Pancreas (tissue), 10 donors: ENCODE results near the gene LMNA. TPM values are rescaled to one million over a fixed set of nuclear protein-coding genes. Genes with fewer than 3 reads are reported as not detected.
A peak's percentile ranks its signal among the peaks of the same experiment; 100 is the strongest.
"Not testable (repeated sequence)": the region's sequence is repeated elsewhere in the genome, so short reads cannot be mapped to it uniquely, and the experiment has no call there.

Source experiments
- ATAC-seq, 4 donors: fragments of 200-7000 bp; cut with Tn5 transposase; one replicate each; pipeline versions ENCODE4 v1.8.0 to v1.9.1; 2020; ENCODE audit warnings: mild to moderate bottlenecking in 4 of 4, moderate library complexity in 4 of 4
- DNase-seq, 6 donors: peaks; one replicate each; pipeline ENCODE4 v3.0.0-alpha.2; 2020
- FAIRE-seq: peaks from 2 replicates; lab custom pipeline; 2012; peaks lifted over from hg19 to GRCh38; lab: Jason Lieb, UNC
- H3K27ac ChIP-seq, 4 donors: fragments of 200-600 bp; sonication (generic); 1 replicate in 3 of 4; 2 replicates in 1 of 4; pipeline versions ENCODE4 v1.5.0 to v1.8.0; 2020
- H3K27me3 ChIP-seq, 4 donors: fragments of 200-600 bp; one replicate each; pipeline ENCODE4 v1.8.0; 2021
- H3K36me3 ChIP-seq, 3 donors: fragments of 200-600 bp; sonication (generic) in 1 of 3; one replicate each; pipeline versions ENCODE4 v1.5.0 to v1.8.0; 2020 to 2021
- H3K4me1 ChIP-seq, 3 donors: fragments of 200-600 bp; one replicate each; pipeline ENCODE4 v1.8.0; 2021
- H3K4me3 ChIP-seq, 4 donors: fragments of 200-600 bp; sonication (generic) in 2 of 4; one replicate each; pipeline versions ENCODE4 v1.5.0 to v1.8.0; 2020 to 2021
- H3K9me3 ChIP-seq, 4 donors: fragments of 200-600 bp; one replicate each; pipeline ENCODE4 v1.8.0; 2021
- CTCF ChIP-seq, 4 donors: fragments of 200-600 bp; sonication (generic) in 3 of 4; IDR thresholded peaks; one replicate each; pipeline versions ENCODE4 v1.5.0 to v1.8.0; 2021; ENCODE audit warnings: antibody characterized with exemption in 4 of 4
- WGBS, 2 donors: extraction: QIAGEN DNeasy Blood & Tissue Kit; methylation state at CpG; one replicate each; pipeline ENCODE4 v1.1.7; 2013; 5-methylcytosine and 5-hydroxymethylcytosine counted together
- intact Hi-C, 3 donors: fragments of 100-400 bp; cut with DNase I; formaldehyde crosslinking; loops; one replicate each; pipeline versions ENCODE4 v1.11.1 to v1.14.2; 2022
- polyA plus RNA-seq, 2 donors: library from polyadenylated mRNA; stranded (reverse); fragments of 200-250 nt; gene quantifications; one replicate each; pipeline ENCODE4 v1.2.3, GENCODE V29; 2013
- total RNA-seq, 6 donors: library from RNA; stranded (reverse); fragmentation: NEBNext Ultra II Directional in 4 of 6; extraction: Animal tissue kit (Norgen Biotek cat#: 25700) in 4 of 6; gene quantifications; one replicate each; pipeline versions ENCODE4 v1.2.1 to v1.2.4, GENCODE V29; 2021 to 2023
- donor health status: healthy with polysubstance abuse.
- donor health status: DM: no; HTN: no; CAD: no; lungs with moderate emphysema.
- donor health status: DM: no; HTN: no; CAD: no.
- donor health status: control.
- donor health status: control.
- donor health status: Bipolar disorder and iron deficiency.
- donor health status: DM: yes; HTN: yes; CAD: no.
- donor health status: DM: no; HTN: no; CAD: no.
- donor health status: DM: no; HTN: no; CAD: no.
- donor health status: DM: yes; HTN: yes; CAD: no.

Gene LMNA
- total and polyA plus RNA-seq, 8 donors = 59.4 to 119 (median 99.4) TPM

GRCh38 chr1:156112276-156113137, 2.0 kb upstream of the LMNA start:
- Histone ChIP-seq H3K9me3 (no peaks in the 10 kb centered on the region), H3K4me1 (peaks cover 7 to 20% (median 9%) of the 10 kb centered on the region in 3 donors), H3K4me3 (no peak overlapping the region), H3K36me3 (no peaks in the 10 kb centered on the region), H3K27me3 (no peaks in the 10 kb centered on the region), H3K27ac (no peak overlapping the region)
- ATAC-seq = no peak
- WGBS, 2 donors = 64 to 65% methylated on average over 10 of the region's 10 CpGs
- intact Hi-C loops = no loop called here
- no peak for DNase-seq
- FAIRE-seq = no peak
- TF ChIP-seq CTCF (IDR thresholded peaks at IDR 0.05) = no peak

GRCh38 chr1:156113282-156113950, 1.1 kb upstream of the LMNA start:
- Histone ChIP-seq H3K4me3 (no peak overlapping the region), H3K27me3 (no peaks in the 10 kb centered on the region), H3K27ac (peak overlapping the region; percentile 81 to 94 (median 90)), H3K4me1 (peaks cover 14 to 26% (median 15%) of the 10 kb centered on the region in 3 donors), H3K9me3 (no peaks in the 10 kb centered on the region), H3K36me3 (no peaks in the 10 kb centered on the region)
- intact Hi-C loops = no loop called here
- TF ChIP-seq CTCF (IDR thresholded peaks at IDR 0.05) = no peak
- DNase-seq = no peak
- no peak for ATAC-seq
- FAIRE-seq = no peak
- WGBS, 2 donors = 52 to 54% methylated on average over 4 of the region's 4 CpGs

- WGBS, 2 donors = 0% methylated on average over 49 of the region's 49 CpGs
- intact Hi-C loops = no loop called here
- Histone ChIP-seq H3K27me3 (no peaks in the 10 kb centered on the region), H3K27ac (peak overlapping the region; percentile 81 to 94 (median 90)), H3K4me1 (peaks cover 19 to 41% (median 22%) of the 10 kb centered on the region in 3 donors), H3K36me3 (no peaks in the 10 kb centered on the region), H3K9me3 (no peaks in the 10 kb centered on the region), H3K4me3 (peak overlapping the region; percentile 81 to 99 (median 94))
- peak; percentile 49 to 62 (median 56) for ATAC-seq
- TF ChIP-seq CTCF (IDR thresholded peaks at IDR 0.05) = no peak
- no peak for FAIRE-seq
- peak in 4 of 6 donors; percentile 55 to 84 (median 74) for DNase-seq
Observed at GRCh38 chr1:156114919-156115513, 505 bp downstream of the LMNA start.

GRCh38 chr1:156115514-156116374, 1.2 kb downstream of the LMNA start:
- WGBS, 2 donors = 2 to 4% methylated on average over 16 to 19 of the region's 19 CpGs
- DNase-seq (peak; percentile 64 to 85 (median 76)), ATAC-seq (peak; percentile 36 to 48 (median 39)), FAIRE-seq (no peak)
- Histone ChIP-seq H3K36me3 (no peaks in the 10 kb centered on the region), H3K4me1 (peaks cover 26 to 48% (median 29%) of the 10 kb centered on the region in 3 donors), H3K4me3 (peak overlapping the region; percentile 81 to 99 (median 94)), H3K27ac (peak overlapping the region; percentile 81 to 94 (median 90)), H3K27me3 (no peaks in the 10 kb centered on the region), H3K9me3 (no peaks in the 10 kb centered on the region)
- no peak for TF ChIP-seq CTCF (IDR thresholded peaks at IDR 0.05)
- intact Hi-C loops = no loop called here

- Histone ChIP-seq H3K4me1 (peaks cover 29 to 58% (median 39%) of the 10 kb centered on the region in 3 donors), H3K27ac (peak overlapping the region in 3 of 4 donors; percentile 5 to 89 (median 81)), H3K4me3 (peak overlapping the region in 2 of 4 donors; percentile 81 to 98)
- DNase-seq, H3K27me3 ChIP-seq, FAIRE-seq, H3K36me3 ChIP-seq, intact Hi-C loops, H3K9me3 ChIP-seq, ATAC-seq: not testable (repeated sequence)
- WGBS, 2 donors = 72 to 79% methylated on average over 5 of the region's 5 CpGs
Observed at GRCh38 chr1:156116731-156117130, 2.2 kb downstream of the LMNA start.
